OCI-LY1 (cell line): ENCODE results near the gene AQR.

Experiments
- H2AFZ ChIP-seq: fragments of 200-600 bp; sonication (generic), shearing (Covaris generic); 2 replicates; pipeline ENCODE4 v1.6.0; 2014; ENCODE audit warnings: antibody characterized with exemption, mild to moderate bottlenecking, low read length
- H3F3A ChIP-seq: fragments of 200-600 bp; sonication (generic), shearing (Covaris generic); 2 replicates; pipeline ENCODE4 v1.6.0; 2014; ENCODE audit warnings: mild to moderate bottlenecking, antibody characterized with exemption, low read length, moderate library complexity; ENCODE audit not compliant: insufficient read depth
- H3K27ac ChIP-seq: fragments of 200-600 bp; sonication (generic); 2 replicates; pipeline ENCODE4 v1.5.1; 2014; ENCODE audit warnings: low read length, mixed run types, mild to moderate bottlenecking, low read depth; ENCODE audit not compliant: poor library complexity, severe bottlenecking
- H3K27me3 ChIP-seq: fragments of 200-600 bp; sonication (generic); 2 replicates; pipeline ENCODE4 v1.6.0; 2014; ENCODE audit warnings: antibody characterized with exemption, mild to moderate bottlenecking, low read length, moderate library complexity; ENCODE audit not compliant: insufficient read depth
- H3K36me3 ChIP-seq: fragments of 200-600 bp; sonication (generic); 2 replicates; pipeline ENCODE4 v1.6.1; 2014; ENCODE audit warnings: mild to moderate bottlenecking, antibody characterized with exemption, low read length, moderate library complexity, mixed read lengths; ENCODE audit not compliant: insufficient read depth
- H3K4me1 ChIP-seq: fragments of 200-600 bp; sonication (generic); 2 replicates; pipeline ENCODE4 v1.5.1; 2014; ENCODE audit warnings: mild to moderate bottlenecking, low read length, moderate library complexity; ENCODE audit not compliant: insufficient read depth, severe bottlenecking
- H3K4me2 ChIP-seq: fragments of 200-600 bp; sonication (generic), shearing (Covaris generic); 2 replicates; pipeline ENCODE4 v1.6.1; 2014; ENCODE audit warnings: low read length
- H3K4me3 ChIP-seq: fragments of 200-600 bp; sonication (generic); 2 replicates; pipeline ENCODE4 v1.5.1; 2014; ENCODE audit warnings: low read length, low read depth, mild to moderate bottlenecking, mixed read lengths; ENCODE audit not compliant: poor library complexity, severe bottlenecking
- H3K79me2 ChIP-seq: fragments of 200-600 bp; shearing (Covaris generic); 2 replicates; pipeline ENCODE4 v1.6.1; 2016; ENCODE audit warnings: mixed run types, low read length, mixed read lengths; ENCODE audit not compliant: insufficient read depth
- H3K9ac ChIP-seq: fragments of 200-600 bp; sonication (generic), shearing (Covaris generic); 2 replicates; pipeline ENCODE4 v1.6.1; 2014; ENCODE audit warnings: mild to moderate bottlenecking, low read length, mixed read lengths
- H3K9me2 ChIP-seq: fragments of 200-600 bp; sonication (generic), shearing (Covaris generic); 2 replicates; pipeline ENCODE4 v1.6.1; 2014; ENCODE audit warnings: low read depth, mild to moderate bottlenecking, low read length, mixed read lengths
- H3K9me3 ChIP-seq: fragments of 200-600 bp; shearing (Covaris generic); 2 replicates; pipeline ENCODE4 v1.6.1; 2014; ENCODE audit warnings: low read length, mixed read lengths
- H4K20me1 ChIP-seq: fragments of 200-600 bp; sonication (generic), shearing (Covaris generic); 2 replicates; pipeline ENCODE4 v1.6.0; 2016; ENCODE audit warnings: mild to moderate bottlenecking, low read length; ENCODE audit not compliant: insufficient read depth
- CTCF ChIP-seq: fragments of 200-600 bp; sonication (generic), shearing (Covaris generic); IDR thresholded peaks from 2 replicates; pipeline ENCODE4 v1.5.1; 2017; ENCODE audit warnings: mild to moderate bottlenecking, antibody characterized with exemption, low read length, moderate library complexity, mixed read lengths
- EZH2 ChIP-seq: fragments of 200-600 bp; sonication (generic), shearing (Covaris generic); IDR thresholded peaks from 2 replicates; pipeline ENCODE4 v1.8.0; 2017; ENCODE audit warnings: borderline replicate concordance, mixed run types, mild to moderate bottlenecking, antibody characterized with exemption, low read length, moderate library complexity, mixed read lengths

AQR gene

GRCh38 chr15:35000511-35000910 lies 31.0 kb upstream of the AQR start:
- no peaks in the 10 kb centered on the region for H3F3A ChIP-seq
- TF ChIP-seq CTCF (no peak), EZH2 (no peak)
- no peak overlapping the region for H2AFZ ChIP-seq
- no peak overlapping the region for H3K27ac ChIP-seq
- H3K4me2 ChIP-seq = no peak overlapping the region
- H3K4me3 ChIP-seq = no peak overlapping the region
- no peaks in the 10 kb centered on the region for H3K36me3 ChIP-seq
- H3K27me3 ChIP-seq = no peaks in the 10 kb centered on the region
- H3K9me2 ChIP-seq = no peaks in the 10 kb centered on the region
- no peak overlapping the region for H3K9ac ChIP-seq
- no peaks in the 10 kb centered on the region for H3K4me1 ChIP-seq
- H4K20me1 ChIP-seq = no peaks in the 10 kb centered on the region
- H3K79me2 ChIP-seq = no peaks in the 10 kb centered on the region
- no peaks in the 10 kb centered on the region for H3K9me3 ChIP-seq

- TF ChIP-seq EZH2 (no peak), CTCF (no peak)
- H3K27me3 ChIP-seq = no peaks in the 10 kb centered on the region
- H3F3A ChIP-seq = no peaks in the 10 kb centered on the region
- no peak overlapping the region for H3K9ac ChIP-seq
- no peaks in the 10 kb centered on the region for H3K36me3 ChIP-seq
- H4K20me1 ChIP-seq = no peaks in the 10 kb centered on the region
- no peak overlapping the region for H3K27ac ChIP-seq
- H3K9me2 ChIP-seq = no peaks in the 10 kb centered on the region
- no peak overlapping the region for H2AFZ ChIP-seq
- no peaks in the 10 kb centered on the region for H3K4me1 ChIP-seq
- no peak overlapping the region for H3K4me3 ChIP-seq
- no peak overlapping the region for H3K4me2 ChIP-seq
- H3K79me2 ChIP-seq = no peaks in the 10 kb centered on the region
- H3K9me3 ChIP-seq = no peaks in the 10 kb centered on the region
Measured at GRCh38 chr15:34999906-35000305, 30.4 kb upstream of the AQR start.

GRCh38 chr15:34994925-34995324 lies 25.4 kb upstream of the AQR start:
- no peak overlapping the region for H3K27ac ChIP-seq
- H3K9ac ChIP-seq = no peak overlapping the region
- TF ChIP-seq CTCF (no peak), EZH2 (no peak)
- no peak overlapping the region for H3K4me3 ChIP-seq
- no peaks in the 10 kb centered on the region; the same call in 1 of the 2 replicates for H3K27me3 ChIP-seq
- H3K36me3 ChIP-seq = no peaks in the 10 kb centered on the region
- H3K9me2 ChIP-seq = no peaks in the 10 kb centered on the region
- no peak overlapping the region for H2AFZ ChIP-seq
- no peaks in the 10 kb centered on the region for H3K4me1 ChIP-seq
- H3K4me2 ChIP-seq = no peak overlapping the region
- no peaks in the 10 kb centered on the region for H3K9me3 ChIP-seq
- no peaks in the 10 kb centered on the region for H3K79me2 ChIP-seq
- no peaks in the 10 kb centered on the region for H4K20me1 ChIP-seq
- no peaks in the 10 kb centered on the region for H3F3A ChIP-seq
